Measurements from ENCODE around the gene RNF157. TPM values are rescaled to one million over a fixed set of nuclear protein-coding genes. Genes with fewer than 3 reads are reported as not detected.

Gene RNF157
- total and polyA plus RNA-seq, 10 of the 15 experiments (the other 5 are each of a cell fraction or from before 2014, with no cell fraction given) = 1.4 to 15.9 (median 9.6) TPM

GRCh38 chr17:76252040-76252954 is 12.0 kb upstream of the RNF157 start (continued):
- TF ChIP-seq CUX1 (IDR thresholded peaks at IDR 0.05; ENCODE audit: insufficient replicate concordance, low read depth, low read length) = no peak
- TF ChIP-seq SIN3A (IDR thresholded peaks at IDR 0.05; ENCODE audit: low read depth, low read length) = no peak
- TF ChIP-seq E2F4 (IDR thresholded peaks at IDR 0.05; ENCODE audit: low read depth, low read length) = no peak
- peak; percentile 81 to 86 for TF ChIP-seq BHLHE40 (IDR thresholded peaks at IDR 0.05; ENCODE audit: borderline replicate concordance in 1 of 2, low read depth in 2 of 2, low read length in 1 of 2)
- TF ChIP-seq EED (IDR thresholded peaks at IDR 0.05; ENCODE audit: low read depth) = peak; percentile 58; the same call in 1 of the 2 replicates
- TF ChIP-seq LARP7 (IDR thresholded peaks at IDR 0.05) = no peak
- TF ChIP-seq SP1 (IDR thresholded peaks at IDR 0.05; ENCODE audit: low read depth, low read length) = no peak
- TF ChIP-seq MTA2 (IDR thresholded peaks at IDR 0.05; ENCODE audit: low read depth) = 0 out of 2 replicates have a peak, but pooled peaks have one; percentile 14
- peak; percentile 83 for TF ChIP-seq RUNX3 (IDR thresholded peaks at IDR 0.05; ENCODE audit: low read length)
- TF ChIP-seq RELA (IDR thresholded peaks at IDR 0.05; ENCODE audit: borderline replicate concordance, partially characterized antibody) = no peak
- no peak for TF ChIP-seq ZBTB4 (CRISPR knock-in tag; IDR thresholded peaks at IDR 0.05)
- TF ChIP-seq STAT3 (IDR thresholded peaks at IDR 0.05; ENCODE audit: low read depth, low read length) = no peak
- TF ChIP-seq SREBF1 (IDR thresholded peaks at IDR 0.05; ENCODE audit: low read length) = no peak
- no peak for TF ChIP-seq PML (IDR thresholded peaks at IDR 0.05; ENCODE audit: low read length)
- peak; percentile 38; the same call in 1 of the 2 replicates for TF ChIP-seq NFIC (IDR thresholded peaks at IDR 0.05; ENCODE audit: low read depth, low read length)
- TF ChIP-seq GABPA (IDR thresholded peaks at IDR 0.05; ENCODE audit: low read depth) = no peak
- TF ChIP-seq ATF3 (IDR thresholded peaks at IDR 0.05; ENCODE audit: borderline replicate concordance, extremely low read depth, low read depth, low read length) = no peak
- TF ChIP-seq CHD1 (IDR thresholded peaks at IDR 0.05; ENCODE audit: low read depth, low read length) = no peak
- TF ChIP-seq CREM (IDR thresholded peaks at IDR 0.05; ENCODE audit: low read depth) = no peak
- TF ChIP-seq BRCA1 (IDR thresholded peaks at IDR 0.05; ENCODE audit: low read depth, low read length) = no peak
- no peak for TF ChIP-seq ZNF384 (IDR thresholded peaks at IDR 0.05; ENCODE audit: borderline replicate concordance, low read depth, low read length)

Measured in GM12878 (cell line).